HG03045 (cell line): ENCODE measurements around the gene TMEM50B.
"Not testable (repeated sequence)": the region's sequence is repeated elsewhere in the genome, so short reads cannot be mapped to it uniquely, and the experiment has no call there.

Source experiments
- ATAC-seq: cut with Tn5 transposase; IDR thresholded peaks from one replicate; pipeline ENCODE4 v1.9.1; 2021; ENCODE audit warnings: mild to moderate bottlenecking, moderate library complexity; ENCODE audit not compliant: unreplicated experiment

Gene TMEM50B

GRCh38 chr21:33433001-33433400, 46.8 kb downstream of the TMEM50B start:
- no peak for ATAC-seq

GRCh38 chr21:33432496-33432895, 47.3 kb downstream of the TMEM50B start:
- no peak for ATAC-seq

- no peak for ATAC-seq
Observed at GRCh38 chr21:33430858-33431257, 48.9 kb downstream of the TMEM50B start.

- ATAC-seq: no peak
Observed at GRCh38 chr21:33428669-33429068, 51.1 kb downstream of the TMEM50B start.

- ATAC-seq: no peak
Observed at GRCh38 chr21:33427051-33427450, 52.7 kb downstream of the TMEM50B start.

GRCh38 chr21:33425825-33426224, 53.9 kb downstream of the TMEM50B start:
- no peak for ATAC-seq

GRCh38 chr21:33424214-33424613, 55.6 kb downstream of the TMEM50B start:
- no peak for ATAC-seq

DNA sequence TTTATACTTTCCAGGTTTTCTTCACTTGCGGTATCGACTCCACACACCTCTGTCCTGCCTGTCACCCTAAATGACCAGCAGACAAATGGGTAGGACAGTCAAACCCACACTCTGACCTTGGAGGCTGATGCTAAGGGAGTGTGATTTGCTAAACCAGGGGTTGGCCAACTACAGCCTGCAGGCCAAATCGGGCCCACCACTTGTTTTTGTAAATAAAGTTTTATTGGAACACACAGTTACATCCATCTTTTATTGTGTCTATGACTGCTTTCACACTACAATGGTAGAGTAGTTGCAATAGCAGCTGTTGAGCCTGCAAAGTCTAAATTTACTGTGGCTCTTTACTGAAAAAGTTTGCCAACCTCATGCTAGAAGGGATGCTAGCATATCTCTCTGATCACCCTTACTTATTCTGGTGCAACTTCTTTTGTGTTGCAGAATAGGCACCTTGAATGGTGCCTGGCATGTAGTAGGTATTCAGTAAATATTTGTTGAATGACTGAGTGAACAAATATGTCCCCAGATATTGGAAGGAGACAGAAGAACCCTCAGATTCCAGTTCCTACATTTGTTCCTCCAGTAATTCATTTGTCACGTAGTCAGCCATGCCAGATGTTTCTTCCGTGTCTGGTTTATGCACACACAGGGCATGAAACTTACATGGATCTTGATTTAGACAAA, 57.9 kb downstream of the TMEM50B start:
- ATAC-seq: no peak

DNA sequence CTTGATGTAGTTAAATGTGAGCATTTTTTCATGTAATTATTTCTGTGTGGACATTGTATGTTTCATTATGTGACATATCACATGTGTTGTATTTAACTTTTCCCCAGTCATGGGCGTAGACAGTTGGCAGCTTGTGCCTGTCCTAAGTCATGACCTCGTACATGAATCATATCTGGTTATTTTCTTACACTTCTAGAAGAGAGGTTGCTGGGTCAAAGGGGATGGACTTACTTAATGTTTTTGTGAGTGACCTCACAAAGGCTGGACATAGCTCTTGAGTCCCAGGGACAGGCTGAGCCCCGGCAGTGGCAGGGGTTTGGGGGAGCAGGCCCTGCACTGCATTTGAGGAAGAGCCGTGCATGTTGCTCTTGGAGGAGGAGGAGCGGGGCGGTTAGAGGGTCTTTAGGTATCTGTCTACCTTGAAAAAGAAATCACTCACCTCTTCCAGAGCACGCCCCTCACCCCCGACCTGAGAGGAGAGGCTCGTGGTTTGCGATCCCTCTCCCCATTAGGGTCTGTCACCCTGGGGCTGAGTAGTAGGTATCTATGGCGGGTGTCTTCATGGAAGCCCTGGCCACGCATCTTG, 60.1 kb downstream of the TMEM50B start:
- no peak for ATAC-seq

- ATAC-seq: no peak
Observed at GRCh38 chr21:33418691-33419090, 61.1 kb downstream of the TMEM50B start.

GRCh38 chr21:33414926-33415325, 64.8 kb downstream of the TMEM50B start:
- ATAC-seq: no peak

DNA sequence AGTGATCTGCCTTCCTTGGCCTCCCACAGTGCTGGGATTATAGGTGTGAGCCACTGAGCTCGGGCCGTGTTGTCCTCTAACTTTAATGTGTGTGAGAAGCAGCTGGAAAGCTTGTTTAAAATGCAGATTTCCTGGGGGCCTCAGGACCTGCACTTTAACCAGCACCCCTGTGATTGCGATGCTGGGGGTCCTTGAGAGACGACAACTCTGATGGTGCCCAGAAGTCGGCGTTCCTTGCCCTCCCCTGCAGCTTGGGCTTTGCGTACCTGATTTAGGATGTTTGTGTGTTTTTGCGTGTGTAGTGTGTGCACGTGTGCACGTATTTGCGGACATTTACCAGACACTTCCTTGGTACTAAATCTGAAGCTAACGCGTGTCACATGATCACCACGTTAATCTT, 65.7 kb downstream of the TMEM50B start:
- ATAC-seq: no peak

DNA sequence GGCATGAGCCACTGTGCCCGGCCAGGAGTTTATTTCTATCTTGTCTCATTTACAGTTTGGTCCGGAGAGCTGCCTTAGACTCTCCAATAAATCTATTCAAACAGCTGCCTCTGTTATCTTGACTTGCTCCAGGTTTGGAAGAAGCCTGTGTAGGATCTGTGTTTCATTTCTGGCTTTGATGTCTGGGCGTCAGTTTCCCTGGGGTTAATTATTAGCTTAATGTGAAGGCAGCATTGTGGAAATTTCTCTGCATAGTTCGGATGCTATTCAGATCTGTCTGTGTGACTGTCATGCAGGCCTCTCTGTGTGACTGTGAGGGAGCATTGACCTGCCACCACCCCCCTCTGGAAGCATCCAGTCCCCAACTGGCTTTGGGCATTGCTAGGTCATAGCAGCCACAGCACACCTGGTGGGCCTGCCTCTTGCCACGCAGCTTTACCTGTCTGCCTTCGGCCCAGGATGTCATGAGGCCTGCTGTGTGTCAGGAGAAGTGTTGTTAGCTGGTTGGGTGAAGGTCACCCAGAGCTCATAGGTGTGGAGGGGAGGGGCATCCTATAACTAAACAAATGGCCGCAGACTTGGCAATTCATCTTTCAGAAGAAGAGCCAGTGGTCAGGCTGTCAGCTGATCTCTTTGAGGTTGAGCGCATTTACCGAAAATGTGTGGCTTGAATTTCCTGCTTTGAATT, 66.8 kb downstream of the TMEM50B start:
- peak; percentile 48 for ATAC-seq

GRCh38 chr21:33412439-33412831, 67.3 kb downstream of the TMEM50B start:
- ATAC-seq: not testable (repeated sequence)

GRCh38 chr21:33411949-33412430, 67.8 kb downstream of the TMEM50B start:
- no peak for ATAC-seq

DNA sequence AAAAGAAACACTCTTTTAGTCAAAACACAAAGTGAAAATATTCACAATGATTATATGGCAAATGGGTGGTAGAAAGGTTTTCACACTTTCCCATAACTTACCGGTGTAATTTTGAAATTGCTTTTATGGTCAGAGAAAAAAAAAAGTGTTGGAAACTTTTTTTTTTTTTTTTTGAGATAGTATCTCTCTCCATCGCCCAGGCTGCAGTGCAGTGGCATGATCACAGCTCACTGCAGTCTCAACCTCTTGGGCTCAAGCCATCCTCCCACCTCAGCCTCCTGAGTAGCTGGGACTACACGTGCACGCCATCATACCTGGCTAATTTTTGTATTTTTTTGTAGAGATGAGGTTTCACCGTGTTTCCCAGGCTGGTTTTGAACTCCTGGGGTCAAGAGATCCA, 73.3 kb downstream of the TMEM50B start:
- ATAC-seq: no peak

GRCh38 chr21:33403786-33404585, 75.8 kb downstream of the TMEM50B start:
- ATAC-seq: peak; percentile 28

DNA sequence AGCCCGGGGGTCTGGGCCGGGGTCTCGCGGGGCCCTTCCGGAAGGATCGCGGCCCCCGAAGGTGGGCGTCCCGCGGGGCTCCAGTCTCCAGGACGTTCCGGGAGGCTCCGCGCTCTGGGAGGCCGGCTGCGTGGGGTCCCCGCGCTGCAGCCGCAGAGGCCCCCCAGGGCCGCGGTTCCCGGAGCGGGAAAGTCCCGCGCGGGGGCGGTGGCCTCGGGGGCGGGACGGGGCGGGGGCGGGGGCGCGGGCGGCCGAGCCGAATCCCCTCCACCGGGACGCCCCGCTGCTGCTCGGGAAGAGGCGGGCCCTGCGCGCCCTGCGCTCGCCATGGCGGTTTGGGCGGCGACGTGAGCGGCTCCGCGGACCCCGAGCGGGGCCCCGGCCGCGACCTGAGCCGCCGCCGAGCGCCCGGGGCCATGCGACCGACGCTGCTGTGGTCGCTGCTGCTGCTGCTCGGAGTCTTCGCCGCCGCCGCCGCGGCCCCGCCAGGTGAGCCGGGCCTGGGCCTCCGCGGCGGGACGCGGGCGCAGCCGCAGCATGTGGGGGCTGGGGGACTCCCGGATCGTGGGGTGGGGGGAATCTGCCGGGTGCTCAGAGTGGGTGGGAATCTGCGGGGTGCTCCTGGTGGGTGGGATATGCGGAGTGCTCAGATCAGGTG, 76.5 kb downstream of the TMEM50B start, which contains the start of gene IFNGR2:
TSS of gene IFNGR2 (plus strand) at position 286 of the 658 bp plus-strand sequence. CDS start at position 417, 131 bp downstream.
- ATAC-seq: peak; percentile 53

DNA sequence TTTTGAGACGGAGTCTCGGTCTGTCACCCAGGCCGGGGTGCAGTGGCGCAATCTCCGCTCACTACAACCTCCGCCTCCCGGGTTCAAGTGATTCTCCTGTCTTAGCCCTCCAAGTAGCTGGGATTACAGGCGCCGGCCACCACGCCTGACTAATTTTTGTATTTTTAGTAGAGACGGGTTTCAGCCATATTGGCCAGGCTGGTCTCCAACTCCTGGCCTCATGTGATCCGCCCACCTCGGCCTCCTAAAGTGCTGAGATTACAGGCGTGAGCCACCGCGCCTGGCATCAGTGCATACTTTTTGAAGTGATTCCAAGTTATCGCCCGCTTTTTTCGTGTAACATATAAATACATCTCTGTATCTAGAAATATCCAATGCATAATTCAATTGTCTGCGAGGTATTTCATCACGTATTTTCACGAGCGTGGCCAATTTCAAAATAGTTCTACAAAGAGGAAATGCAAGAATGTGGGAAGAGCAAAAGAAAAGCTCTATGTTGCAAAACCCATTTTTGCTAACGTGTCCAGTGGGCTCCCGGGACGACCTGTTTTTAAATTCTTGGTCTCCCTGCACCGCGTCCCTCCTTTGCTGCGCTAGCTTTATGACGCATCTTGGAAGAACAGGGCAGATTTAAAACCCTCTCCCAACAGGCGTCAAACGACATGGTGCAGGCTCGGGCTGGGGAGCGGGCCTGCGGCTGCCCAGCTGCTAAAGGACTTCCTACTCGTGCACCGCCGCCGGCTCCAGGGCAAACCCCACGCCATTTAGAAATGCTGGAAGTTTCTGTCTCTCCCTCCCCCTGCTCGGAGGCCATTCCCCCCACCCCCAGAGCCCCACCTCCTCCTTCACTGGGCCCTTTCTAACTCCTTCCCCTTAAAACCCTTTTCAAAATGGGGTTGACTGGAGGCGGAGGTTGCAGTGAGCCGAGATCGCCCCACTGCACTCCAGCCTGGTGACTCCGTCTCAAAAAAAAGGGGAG, 77.5 kb downstream of the TMEM50B start:
- no peak for ATAC-seq
